Measurements from ENCODE around the gene GNPTG. TPM values are rescaled to one million over a fixed set of nuclear protein-coding genes. Genes with fewer than 3 reads are reported as not detected.

Gene GNPTG
- total and polyA plus RNA-seq, 2 of the 8 experiments (the other 6 are each of a cell fraction or from before 2014, with no cell fraction given), result 26.2 to 51.2 TPM

DNA sequence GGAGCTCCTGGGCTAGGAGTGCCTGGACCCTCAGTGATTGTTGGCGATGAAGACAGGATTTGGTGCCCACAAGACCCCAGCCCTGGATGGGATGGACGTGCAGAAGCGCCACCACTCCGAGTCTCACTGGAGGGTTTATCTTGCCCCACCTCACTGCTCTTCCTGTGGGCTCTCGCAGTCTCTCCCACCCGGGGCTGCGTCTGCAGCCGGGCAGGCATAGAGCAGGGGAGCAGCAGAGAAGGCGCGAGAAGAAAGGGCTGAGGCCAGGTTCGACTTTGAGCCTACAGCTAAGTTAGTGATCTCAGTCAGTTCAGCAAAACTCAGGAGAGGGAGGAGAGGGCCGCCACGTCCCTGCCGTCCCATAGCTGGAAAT is 35.7 kb upstream of the GNPTG start (continued):
- no peak for TF ChIP-seq KDM4A (IDR thresholded peaks at IDR 0.05; ENCODE audit: low read depth, low read length, severe bottlenecking)
- TF ChIP-seq JUN (IDR thresholded peaks at IDR 0.05; ENCODE audit: low read depth, low read length), result no peak
